ENCODE results near the gene PLA2G5.
"Not testable (repeated sequence)": the region's sequence is repeated elsewhere in the genome, so short reads cannot be mapped to it uniquely, and the experiment has no call there.

Gene PLA2G5, protein sequence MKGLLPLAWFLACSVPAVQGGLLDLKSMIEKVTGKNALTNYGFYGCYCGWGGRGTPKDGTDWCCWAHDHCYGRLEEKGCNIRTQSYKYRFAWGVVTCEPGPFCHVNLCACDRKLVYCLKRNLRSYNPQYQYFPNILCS

GRCh38 chr1:20069874-20070273 is at the start of gene PLA2G5:
TSS of gene PLA2G5 (plus strand) at chr1:20070194. CDS start at chr1:20084831, 14,637 bp downstream.
- DNase-seq, result no peak

DNA sequence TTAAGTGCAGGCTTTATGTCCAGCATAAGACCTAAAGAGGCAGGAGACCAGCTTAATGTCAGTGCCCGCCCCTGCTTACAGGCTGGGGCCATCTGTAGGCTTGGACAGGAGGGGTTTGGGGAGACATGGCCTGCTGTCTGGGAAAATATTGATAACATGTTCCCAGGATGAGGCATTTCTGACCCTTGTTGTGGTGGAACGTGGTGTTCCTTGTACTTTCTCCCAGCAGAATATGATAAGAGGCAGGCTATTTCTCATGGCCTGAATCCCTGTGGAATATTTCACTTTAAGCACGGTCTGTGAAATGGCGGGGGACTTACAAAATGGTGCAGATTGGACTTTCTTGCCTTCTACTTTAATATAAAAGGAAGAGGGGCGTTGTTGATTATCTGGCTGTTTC is 41.9 kb upstream of the PLA2G5 start:
- DNase-seq, result no peak

GRCh38 chr1:20028726-20029125 is 41.3 kb upstream of the PLA2G5 start:
- DNase-seq, result no peak

DNA sequence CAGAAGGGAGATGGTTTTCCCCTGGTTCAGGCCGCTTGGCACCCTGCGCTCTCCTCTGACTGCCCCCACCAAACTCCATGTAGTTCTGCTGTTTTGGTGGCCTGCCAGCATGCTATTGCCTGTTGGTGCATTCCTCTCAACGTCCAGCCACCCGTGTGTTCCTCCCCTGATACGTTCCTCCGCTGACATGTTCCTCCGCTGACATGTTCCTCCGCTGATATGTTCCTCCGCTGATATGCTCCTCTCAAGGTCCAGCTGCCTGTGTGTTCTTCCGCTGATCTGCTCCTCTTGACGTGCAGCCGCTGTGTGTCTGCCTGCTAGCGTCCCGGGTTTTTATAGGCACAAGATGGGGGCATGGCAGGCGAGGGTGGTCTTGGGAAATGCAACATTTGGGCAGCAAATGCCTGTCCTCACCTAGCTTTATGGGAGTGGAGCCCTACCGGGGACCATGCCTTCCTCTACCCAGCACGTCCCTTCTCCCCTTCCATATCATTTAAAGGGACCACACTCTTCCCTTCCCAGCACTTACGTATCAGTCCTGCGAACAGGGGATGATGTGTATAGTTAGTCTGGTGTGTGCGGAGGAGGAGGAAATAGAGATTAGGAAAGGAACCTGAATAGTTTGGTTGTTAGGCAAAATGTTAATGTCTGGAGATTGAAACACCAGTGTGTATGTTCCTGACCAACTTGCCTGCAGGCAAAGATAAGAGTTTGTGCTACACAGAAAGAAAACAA is 40.6 kb upstream of the PLA2G5 start:
- no peak for DNase-seq

DNA sequence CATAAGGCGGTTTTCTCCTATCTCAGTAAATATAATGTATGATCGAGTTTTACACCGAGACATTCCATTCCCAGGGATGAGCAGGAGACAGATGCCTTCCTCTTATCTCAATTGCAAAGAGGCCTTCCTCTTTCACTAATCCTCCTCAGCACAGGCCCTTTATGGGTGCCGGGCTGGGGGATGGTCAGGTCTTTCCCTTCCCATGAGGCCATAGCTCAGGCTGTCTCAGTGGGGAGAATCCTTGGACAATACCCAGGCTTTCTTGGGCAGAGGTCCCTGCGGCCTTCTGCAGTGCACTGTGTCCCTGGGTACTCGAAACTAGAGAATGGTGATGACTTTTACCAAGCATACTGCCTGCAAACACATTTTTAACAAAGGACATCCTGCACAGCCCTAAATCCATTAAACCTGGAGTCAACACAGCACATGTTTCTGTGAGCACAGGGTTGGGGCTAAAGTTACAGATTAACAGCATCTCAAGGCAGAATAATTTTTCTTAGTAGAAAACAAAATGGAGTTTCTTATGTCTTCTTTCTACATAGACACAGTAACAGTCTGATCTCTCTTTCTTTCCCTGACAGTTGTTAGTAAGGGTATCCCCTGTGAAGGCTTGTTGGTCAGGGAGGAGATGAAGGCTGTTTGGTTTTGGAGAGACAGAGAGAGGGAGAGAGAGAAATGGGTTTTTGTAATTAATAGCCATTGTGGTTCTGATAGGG is 39.4 kb upstream of the PLA2G5 start:
- DNase-seq, result not testable (repeated sequence)

DNA sequence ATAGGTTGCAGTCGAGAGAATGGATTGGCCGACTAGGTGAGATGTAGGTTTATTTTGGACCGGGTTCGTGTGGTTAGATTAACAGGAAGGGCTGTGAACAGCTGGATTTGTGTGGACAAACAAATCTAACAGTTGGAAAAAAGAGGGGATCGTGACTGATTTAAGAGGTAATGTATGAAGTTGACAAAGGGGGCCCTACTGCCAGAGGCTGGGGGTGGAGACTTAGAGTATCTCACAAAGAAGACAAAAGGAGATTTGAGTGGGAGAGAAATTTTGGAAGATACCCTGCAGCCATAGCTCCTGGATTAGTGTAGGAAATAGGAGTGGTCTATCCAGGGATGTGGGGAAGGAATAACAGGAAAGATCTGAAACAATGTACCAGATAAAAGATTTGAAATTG is 38.8 kb upstream of the PLA2G5 start:
- DNase-seq, result no peak

GRCh38 chr1:20031836-20032235 is 38.2 kb upstream of the PLA2G5 start:
- no peak for DNase-seq

DNA sequence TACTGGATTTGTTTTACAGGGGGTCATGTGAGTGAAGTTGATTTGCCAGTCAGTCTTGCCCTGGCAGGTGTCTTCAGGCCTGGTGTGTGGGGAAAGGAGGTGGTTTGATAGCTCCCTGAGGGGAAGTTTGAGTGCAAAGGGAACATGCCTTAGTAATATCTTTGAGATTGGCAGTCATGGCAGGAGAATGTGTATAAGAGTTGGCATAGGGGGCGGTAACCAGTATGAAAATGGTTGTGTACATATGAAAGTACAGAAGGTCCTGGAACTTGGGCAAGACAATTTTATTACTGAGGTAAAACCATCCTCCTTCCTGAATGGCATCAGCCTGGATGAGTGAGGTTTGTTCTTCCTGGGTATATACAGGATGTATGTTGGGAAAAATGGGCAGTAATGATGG is 37.6 kb upstream of the PLA2G5 start:
- no peak for DNase-seq

DNA sequence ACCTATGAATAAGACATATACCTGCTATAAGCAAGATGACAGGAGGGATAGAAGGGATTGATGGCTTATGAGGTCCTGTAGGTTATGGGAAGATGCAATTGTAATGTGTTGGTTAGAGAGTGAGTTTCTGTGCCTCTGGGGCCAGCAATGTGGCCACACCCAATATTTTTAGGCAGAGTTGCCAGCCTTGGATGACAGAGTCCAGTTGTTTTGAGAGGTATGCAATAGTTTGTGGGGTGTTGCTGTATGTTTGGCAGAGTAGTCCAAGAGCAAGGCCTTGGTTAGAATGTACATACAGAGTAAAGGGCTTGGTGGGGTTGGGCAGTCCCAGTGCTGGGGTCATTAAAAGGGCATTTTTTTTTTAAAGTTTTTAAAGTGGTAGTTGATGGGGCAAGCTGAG is 36.6 kb upstream of the PLA2G5 start:
- DNase-seq, result no peak

- no peak for DNase-seq
Observed at GRCh38 chr1:20035114-20035513, 34.9 kb upstream of the PLA2G5 start.

DNA sequence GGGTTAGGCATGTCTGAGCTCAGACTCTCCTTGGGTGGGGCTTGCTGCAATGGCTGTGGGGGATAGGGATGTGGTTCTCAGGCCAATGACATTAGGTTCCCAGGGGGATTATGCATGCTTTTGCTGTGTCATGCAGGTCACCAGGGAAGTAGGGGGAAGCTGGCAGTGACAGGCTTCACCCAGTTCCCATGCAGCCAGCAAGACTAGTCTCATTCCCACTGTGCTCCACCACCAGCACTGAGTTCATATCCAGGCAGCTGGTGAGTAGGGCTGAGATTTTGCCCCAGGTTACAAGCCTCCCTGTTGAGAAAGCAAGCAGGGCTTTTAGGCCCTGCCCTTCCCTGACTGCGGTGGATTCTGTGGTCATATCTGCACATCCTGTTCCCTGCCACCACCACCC is 32.1 kb upstream of the PLA2G5 start:
- DNase-seq, result no peak

DNA sequence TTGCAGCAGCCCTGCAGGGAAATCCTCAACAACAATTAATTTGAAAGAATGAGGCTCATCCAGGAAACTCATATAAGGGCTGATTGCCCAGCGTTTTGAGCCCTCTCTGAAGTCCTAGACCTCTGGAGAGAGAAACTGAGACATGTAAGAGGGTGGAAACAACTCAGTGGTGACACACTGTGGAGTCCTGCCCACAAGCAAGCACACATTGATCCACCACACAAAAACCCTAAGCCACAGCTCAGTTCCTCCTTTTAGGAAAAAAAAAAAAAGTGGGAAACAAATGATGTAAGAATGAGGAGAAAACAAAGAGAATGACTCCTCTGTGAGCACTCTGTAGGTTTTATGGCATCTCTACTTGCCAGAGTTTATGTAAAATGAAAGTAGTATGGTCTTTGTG is 22.9 kb upstream of the PLA2G5 start:
- DNase-seq, result no peak

DNA sequence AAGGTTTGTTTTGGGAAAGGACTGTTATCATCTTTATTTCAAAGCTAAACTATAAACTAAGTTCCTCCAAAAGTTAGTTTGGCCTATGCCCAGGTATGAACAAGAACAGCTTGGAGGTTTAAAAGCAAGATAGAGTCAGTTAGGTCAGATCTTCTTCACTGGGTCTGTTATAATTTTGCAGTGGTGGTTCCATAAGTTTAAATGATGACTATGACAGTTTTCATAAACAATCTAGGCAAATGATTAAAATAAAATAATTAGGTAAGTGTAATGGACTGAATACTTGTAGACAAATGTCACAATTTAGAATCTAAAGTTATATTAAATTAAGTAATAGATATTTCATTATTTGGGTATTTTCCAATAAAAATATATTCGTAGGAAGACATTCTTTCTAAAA is 21.4 kb upstream of the PLA2G5 start:
- no peak for DNase-seq

DNA sequence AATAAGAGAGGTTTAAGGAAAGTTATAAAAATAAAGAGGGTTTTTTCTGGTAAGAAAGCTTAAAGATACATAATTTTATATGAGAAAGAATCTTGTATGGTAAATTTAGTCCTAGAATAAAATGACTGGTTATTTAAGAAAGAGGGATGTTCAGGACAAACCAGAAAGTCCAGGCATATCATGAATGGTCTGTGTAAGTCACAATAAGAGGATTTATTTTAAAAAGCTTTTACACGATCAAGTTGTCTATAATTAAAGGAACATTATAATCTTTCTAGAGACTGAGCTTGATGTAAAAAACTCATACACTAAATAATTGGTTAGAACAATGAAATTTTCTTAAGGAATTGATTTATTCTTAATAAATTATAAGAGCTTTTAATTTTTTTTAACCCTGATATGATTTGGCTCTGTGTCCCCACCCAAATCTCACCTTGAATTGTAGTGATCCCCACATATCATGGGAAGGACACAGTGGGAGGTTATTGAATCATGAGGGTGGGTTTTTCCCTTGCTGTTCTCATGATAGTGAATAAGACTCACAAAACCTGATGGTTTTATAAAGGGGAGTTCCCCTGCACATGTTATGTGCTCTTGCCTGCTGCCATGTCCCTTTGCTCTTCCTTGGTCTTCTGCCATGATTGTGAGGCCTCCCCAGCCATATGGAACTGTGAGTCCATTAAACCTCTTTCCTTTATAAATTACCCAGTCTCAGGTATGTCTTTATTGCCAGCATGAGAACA is 20.8 kb upstream of the PLA2G5 start:
- DNase-seq, result not testable (repeated sequence)

- no peak for DNase-seq
Observed at GRCh38 chr1:20051218-20051829, 18.7 kb upstream of the PLA2G5 start.

DNA sequence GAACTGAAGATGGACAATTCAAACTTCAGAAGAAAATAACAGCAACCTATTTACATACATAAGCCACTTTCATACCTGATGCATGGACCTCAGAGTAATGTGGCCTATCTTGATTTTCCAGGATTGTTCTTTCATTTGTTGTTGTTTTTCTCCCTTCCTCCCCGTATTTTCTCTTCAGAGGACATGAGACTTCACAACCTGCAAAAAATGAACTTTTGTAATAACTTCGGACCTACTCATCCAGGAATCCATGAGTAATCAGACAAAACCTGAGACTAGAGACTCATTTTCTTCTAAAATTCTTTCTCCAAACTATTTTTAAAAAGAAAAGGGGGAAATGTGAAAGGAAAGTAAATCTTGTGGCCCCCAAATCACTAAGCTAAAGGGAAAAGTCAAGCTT is 17.6 kb upstream of the PLA2G5 start:
- no peak for DNase-seq

GRCh38 chr1:20057886-20058420 is 12.0 kb upstream of the PLA2G5 start:
- DNase-seq, result no peak

DNA sequence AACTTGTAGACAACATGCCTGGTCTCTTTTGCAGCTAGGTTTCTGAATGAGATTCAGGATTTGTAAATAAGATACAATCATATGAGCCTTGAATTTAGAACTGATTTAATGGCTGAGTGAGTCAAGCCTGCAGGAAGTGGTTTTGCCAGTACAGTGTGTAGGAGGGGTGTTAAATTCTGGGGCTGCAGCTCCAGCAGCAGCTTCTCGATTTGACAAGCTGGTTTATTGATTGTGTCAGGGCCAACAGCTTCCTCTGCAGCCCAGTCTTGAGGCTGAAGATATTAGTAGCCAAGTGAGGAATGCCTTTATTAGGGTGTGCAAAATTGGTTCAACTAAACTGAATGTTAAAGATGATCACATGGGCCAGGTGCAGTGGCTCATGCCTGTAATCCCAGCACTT is 11.5 kb upstream of the PLA2G5 start:
- DNase-seq, result no peak

DNA sequence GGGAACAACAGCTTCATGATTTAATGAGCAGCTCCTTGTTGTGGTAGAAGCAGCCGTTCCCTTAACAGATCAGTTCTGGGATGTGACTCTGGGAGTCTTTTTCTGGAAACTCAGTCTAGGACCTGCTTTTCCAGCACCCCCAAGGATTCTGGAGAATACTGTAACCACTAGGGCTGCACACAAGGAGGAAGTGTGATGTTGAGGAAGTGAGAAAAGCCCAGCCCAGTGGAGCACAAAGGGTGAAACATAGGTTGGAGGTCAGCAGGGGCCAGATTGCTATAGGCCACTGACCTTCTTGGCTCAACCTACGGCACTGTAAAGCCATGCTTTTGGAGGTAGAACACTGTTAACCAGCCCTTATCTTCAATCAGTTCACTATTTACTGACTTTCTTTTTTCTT is 10.1 kb upstream of the PLA2G5 start:
- DNase-seq, result no peak

GRCh38 chr1:20060791-20061190 is 9.2 kb upstream of the PLA2G5 start:
- DNase-seq, result not testable (repeated sequence)

GRCh38 chr1:20061866-20062265 is 8.1 kb upstream of the PLA2G5 start:
- DNase-seq, result no peak

DNA sequence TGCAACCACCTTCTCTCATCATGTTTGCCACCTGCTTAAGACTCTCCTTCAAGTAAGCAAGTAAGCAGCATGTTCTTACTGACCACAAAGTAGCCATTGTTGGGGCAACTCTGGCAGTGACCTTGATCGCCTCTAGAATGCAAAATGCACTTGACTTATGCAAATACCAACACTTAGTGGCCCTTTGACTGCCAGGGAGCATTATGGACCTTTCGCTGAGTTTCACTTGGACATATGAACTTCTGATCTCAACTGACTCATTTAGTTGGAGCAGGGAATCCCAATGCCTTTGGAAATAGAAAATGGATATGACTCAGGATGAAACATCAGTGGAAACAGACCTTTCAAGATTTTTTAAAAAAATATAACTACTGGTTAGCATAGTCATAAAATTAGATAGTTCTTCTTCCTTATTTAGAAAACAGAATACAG is 6.1 kb upstream of the PLA2G5 start:
- DNase-seq, result no peak

DNA sequence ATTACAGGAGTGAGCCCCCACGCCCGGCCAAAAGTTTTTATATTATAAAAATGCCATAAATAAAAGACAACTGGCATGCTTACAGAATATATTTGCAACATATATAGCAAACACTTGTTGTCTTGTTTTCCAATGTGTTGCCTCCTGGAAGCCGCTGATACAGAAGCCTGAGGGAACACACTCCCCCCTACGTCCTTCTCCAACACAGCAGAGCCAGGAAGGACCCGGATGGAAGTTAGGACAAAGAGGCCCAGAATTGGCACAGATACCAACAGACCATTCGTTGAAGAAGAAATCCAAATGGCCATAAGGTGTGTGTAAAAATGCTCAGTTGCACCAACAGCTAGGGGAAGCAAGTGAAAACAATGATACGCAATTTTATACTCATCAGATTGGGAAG is 1.3 kb upstream of the PLA2G5 start:
- DNase-seq, result no peak
